HepG2 (cell line): ENCODE data around the gene TSACC. TPM values are rescaled to one million over a fixed set of nuclear protein-coding genes. Genes with fewer than 3 reads are reported as not detected.

Experiments
- ESRRA ChIP-seq: sonication (generic); formaldehyde crosslinking; IDR thresholded peaks from 2 replicates; pipeline ENCODE4 v1.5.1; 2020; ENCODE audit warnings: mild to moderate bottlenecking, low read depth, missing genetic modification reagents
- GZF1 ChIP-seq: sonication (generic); formaldehyde crosslinking; IDR thresholded peaks from 2 replicates; pipeline ENCODE4 v1.5.1; 2020; ENCODE audit warnings: mild to moderate bottlenecking, missing genetic modification reagents
- MED13 ChIP-seq: sonication (generic); formaldehyde crosslinking; IDR thresholded peaks from 2 replicates; pipeline ENCODE4 v1.5.0; 2020; ENCODE audit warnings: missing genetic modification reagents
- MEIS1 ChIP-seq: sonication (generic); formaldehyde crosslinking; IDR thresholded peaks from 2 replicates; pipeline ENCODE4 v1.9.0; 2021; ENCODE audit warnings: mild to moderate bottlenecking, missing genetic modification reagents, moderate library complexity, borderline replicate concordance
- NFAT5 ChIP-seq: sonication (generic); formaldehyde crosslinking; IDR thresholded peaks from 2 replicates; pipeline ENCODE4 v1.4.0; 2020; ENCODE audit warnings: missing genetic modification reagents
- NFYC ChIP-seq: IDR thresholded peaks from 2 replicates; pipeline ENCODE4 v1.6.1; 2016; ENCODE audit warnings: missing genetic modification reagents, missing compliant biosample characterization
- ZBTB10 ChIP-seq: sonication (generic); formaldehyde crosslinking; IDR thresholded peaks from 2 replicates; pipeline ENCODE4 v1.4.0; 2020; ENCODE audit warnings: missing genetic modification reagents, borderline replicate concordance
- ZHX1 ChIP-seq: sonication (generic); formaldehyde crosslinking; IDR thresholded peaks from 2 replicates; pipeline ENCODE4 v1.8.1; 2022; ENCODE audit warnings: low read depth, mild to moderate bottlenecking, missing genetic modification reagents
- ZNF136 ChIP-seq: sonication (generic); formaldehyde crosslinking; IDR thresholded peaks from 2 replicates; pipeline ENCODE4 v1.8.1; 2022; ENCODE audit warnings: low read depth, mild to moderate bottlenecking, moderate library complexity, missing genetic modification reagents
- ZNF143 ChIP-seq: sonication (generic); formaldehyde crosslinking; IDR thresholded peaks from 2 replicates; pipeline ENCODE4 v1.4.0; 2020; ENCODE audit warnings: missing genetic modification reagents
- ZNF260 ChIP-seq: sonication (generic); formaldehyde crosslinking; IDR thresholded peaks from 2 replicates; pipeline ENCODE4 v1.4.0; 2020; ENCODE audit warnings: missing genetic modification reagents, low read depth, mild to moderate bottlenecking, borderline replicate concordance
- ZNF7 ChIP-seq: IDR thresholded peaks from 2 replicates; pipeline ENCODE4 v1.6.1; 2016; ENCODE audit warnings: missing biosample characterization, missing genetic modification reagents
- polyA plus RNA-seq, 8 experiments: library from polyadenylated mRNA; depleted of rRNA in 3 of 8; stranded (reverse) in 7 of 8; unstranded in 1 of 8; fragments of >200 nt; fragmentation: Illumina TruSeq in 4 of 8; extraction: Trizol in 4 of 8; gene quantifications; 2 replicates each; pipeline versions ENCODE4 v1.2.1 to v1.2.3, GENCODE V29; 2011 to 2016; ENCODE audit warnings: low read depth in 4 of 8, missing spikeins in 1 of 8, mixed read lengths in 1 of 8; ENCODE audit not compliant: insufficient read depth in 1 of 8
- total RNA-seq, 5 experiments: library from RNA; depleted of rRNA; stranded (reverse); fragments of >200 nt; fragmentation: Illumina TruSeq; extraction: Trizol; gene quantifications; 2 replicates each; pipeline ENCODE4 v1.2.3, GENCODE V29; 2016; ENCODE audit warnings: low read depth in 1 of 5
- TF ChIP-seq, protein P1 (sequence below), 2 experiments: sonication (generic) in 1 of 2; formaldehyde crosslinking in 1 of 2; IDR thresholded peaks; 2 replicates each; pipeline versions ENCODE4 v1.5.1 to v1.6.1; 2011 to 2020; ENCODE audit warnings: borderline replicate concordance in 1 of 2, low read depth in 1 of 2, low read length in 1 of 2, mild to moderate bottlenecking in 1 of 2, missing genetic modification reagents in 1 of 2, moderate library complexity in 1 of 2

TSACC gene
- total and polyA plus RNA-seq, 2 of the 13 experiments (the other 11 are each of a cell fraction or from before 2014, with no cell fraction given): 1.5 to 2.6 TPM

DNA sequence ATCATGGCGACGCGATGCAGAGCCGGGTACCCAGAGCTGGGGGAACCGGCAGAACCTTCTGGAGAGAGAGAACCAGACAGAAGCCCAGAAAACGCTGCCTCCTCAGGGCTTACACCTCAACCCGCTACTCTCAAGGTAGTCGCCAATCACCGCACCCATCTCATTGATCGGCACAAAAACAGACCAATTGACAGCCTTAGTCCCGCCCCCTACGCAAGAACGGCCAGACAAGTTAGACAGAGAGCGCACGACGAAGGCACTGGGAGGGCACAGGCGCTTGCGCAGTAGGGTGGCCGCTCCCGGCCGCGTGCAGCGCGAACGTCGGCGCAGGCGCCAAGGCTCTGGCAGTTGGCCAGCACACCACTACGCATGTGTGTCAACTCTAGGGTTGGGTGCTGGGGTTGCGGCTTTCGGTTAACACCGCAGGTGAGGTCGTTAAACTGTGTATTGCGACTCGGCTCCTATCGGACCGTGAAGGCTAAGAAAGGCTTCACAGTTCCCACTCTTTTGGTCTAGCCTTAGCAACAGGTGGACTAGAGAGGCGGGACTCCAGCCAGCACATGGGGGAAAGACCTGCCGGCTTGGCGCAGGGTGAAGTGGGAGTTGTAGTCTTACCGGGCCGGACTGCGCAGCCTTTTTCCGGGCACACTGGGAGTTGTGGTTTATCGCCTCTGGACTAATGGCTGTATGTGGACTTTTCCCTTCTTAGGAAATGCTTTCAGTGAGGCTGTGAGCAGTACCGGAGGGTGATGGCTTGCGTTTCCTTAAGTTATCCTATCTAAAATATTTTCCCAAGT is at the start of gene TSACC, which contains the start of gene CCT3 (continued):
- TF ChIP-seq, protein P1, sequence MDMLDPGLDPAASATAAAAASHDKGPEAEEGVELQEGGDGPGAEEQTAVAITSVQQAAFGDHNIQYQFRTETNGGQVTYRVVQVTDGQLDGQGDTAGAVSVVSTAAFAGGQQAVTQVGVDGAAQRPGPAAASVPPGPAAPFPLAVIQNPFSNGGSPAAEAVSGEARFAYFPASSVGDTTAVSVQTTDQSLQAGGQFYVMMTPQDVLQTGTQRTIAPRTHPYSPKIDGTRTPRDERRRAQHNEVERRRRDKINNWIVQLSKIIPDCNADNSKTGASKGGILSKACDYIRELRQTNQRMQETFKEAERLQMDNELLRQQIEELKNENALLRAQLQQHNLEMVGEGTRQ (IDR thresholded peaks at IDR 0.05; ENCODE audit: low read depth, low read length): no peak
- TF ChIP-seq, protein P1 (CRISPR knock-in tag; IDR thresholded peaks at IDR 0.05; ENCODE audit: borderline replicate concordance): 0 out of 2 replicates have a peak, but pooled peaks have one; percentile 27
- TF ChIP-seq ZBTB10 (CRISPR knock-in tag) (no peak), MEIS1 (CRISPR knock-in tag) (no peak), ZNF143 (peak; percentile 93), ESRRA (no peak), NFAT5 (CRISPR knock-in tag) (no peak; the same call in 1 of the 2 replicates), NFYC (CRISPR knock-in tag) (peak; percentile 99), ZNF7 (CRISPR knock-in tag) (no peak), ZNF260 (CRISPR knock-in tag) (no peak), ZNF136 (CRISPR knock-in tag) (no peak), MED13 (no peak), ZHX1 (CRISPR knock-in tag) (no peak; the same call in 1 of the 2 replicates), GZF1 (peak; percentile 15; the same call in 1 of the 2 replicates)
